ENCODE results near the gene CLEC16A.
A peak's percentile ranks its signal among the peaks of the same experiment; 100 is the strongest.

Gene CLEC16A

DNA sequence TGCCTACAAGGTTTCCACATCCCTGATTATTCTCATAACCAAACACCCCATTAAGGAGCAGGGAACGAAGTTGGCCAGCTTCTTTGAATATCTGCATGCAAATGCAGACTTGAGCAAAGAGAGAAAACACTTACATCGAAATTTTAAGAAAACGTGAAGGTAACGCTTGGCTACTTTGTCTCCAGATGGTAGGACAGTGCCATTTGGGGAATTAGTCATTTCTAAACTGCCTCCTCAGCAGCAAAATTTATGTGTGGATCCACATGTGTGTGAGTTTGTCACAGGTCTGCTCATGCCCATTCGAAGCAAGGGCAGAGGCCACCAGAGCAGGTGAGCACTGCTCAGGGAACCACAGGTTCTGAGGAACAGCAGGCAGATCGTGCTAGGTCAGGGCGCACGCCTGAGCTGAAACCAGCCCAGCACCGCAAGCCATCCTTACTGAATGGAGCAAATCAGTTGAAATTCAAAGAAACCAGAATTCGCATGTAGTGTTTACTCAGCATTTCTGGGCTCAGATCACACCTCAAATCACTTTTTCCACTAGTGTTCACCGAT is 231.5 kb downstream of the CLEC16A start:
- peak; percentile 38 to 44 for DNase-seq (ENCODE audit: low read depth in 2 of 2)

GRCh38 chr16:11177578-11178160 is 233.3 kb downstream of the CLEC16A start:
- no peak for DNase-seq (ENCODE audit: low read depth in 2 of 2)

DNA sequence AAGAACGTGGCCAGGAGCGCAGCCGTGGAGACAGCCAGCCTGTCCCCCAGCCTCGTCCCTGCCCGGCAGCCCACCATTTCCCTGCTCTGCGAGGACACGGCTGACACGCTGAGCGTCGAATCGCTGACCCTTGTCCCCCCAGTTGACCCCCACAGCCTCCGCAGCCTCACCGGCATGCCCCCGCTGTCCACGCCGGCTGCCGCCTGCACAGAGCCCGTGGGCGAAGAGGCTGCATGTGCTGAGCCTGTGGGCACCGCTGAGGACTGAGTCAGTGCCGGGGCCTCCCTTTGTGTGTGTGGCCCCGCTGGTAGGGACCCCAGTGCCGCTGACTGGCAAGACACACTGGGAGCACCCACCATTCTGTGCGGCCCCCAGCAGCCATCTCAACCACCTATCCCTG is 234.1 kb downstream of the CLEC16A start:
- no peak for DNase-seq (ENCODE audit: low read depth in 2 of 2)

DNA sequence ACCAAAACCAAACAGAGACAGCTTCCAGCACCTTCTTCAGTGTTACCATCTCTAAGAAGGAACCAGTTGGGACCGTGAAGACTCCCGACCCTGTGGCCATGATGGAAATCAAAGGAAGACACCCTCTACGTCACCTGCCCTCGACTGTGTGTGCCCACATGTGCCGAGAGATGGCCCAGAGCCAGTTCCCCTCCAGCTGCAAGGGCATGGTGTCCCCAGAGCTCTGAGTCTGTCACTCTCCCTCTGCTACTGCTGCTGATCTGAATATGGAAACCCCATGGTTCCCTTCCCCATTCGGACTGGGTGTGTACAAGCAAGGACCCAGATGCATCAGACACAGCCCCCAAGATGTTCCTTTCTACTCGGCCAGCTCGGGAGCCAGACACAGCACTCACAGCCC is 235.2 kb downstream of the CLEC16A start:
- no peak for DNase-seq (ENCODE audit: low read depth in 2 of 2)

- no peak for DNase-seq (ENCODE audit: low read depth in 2 of 2)
Measured at GRCh38 chr16:11180489-11180888, 236.1 kb downstream of the CLEC16A start.

- DNase-seq (ENCODE audit: low read depth in 2 of 2), result no peak
Measured at GRCh38 chr16:11181242-11181898, 237.0 kb downstream of the CLEC16A start.

DNA sequence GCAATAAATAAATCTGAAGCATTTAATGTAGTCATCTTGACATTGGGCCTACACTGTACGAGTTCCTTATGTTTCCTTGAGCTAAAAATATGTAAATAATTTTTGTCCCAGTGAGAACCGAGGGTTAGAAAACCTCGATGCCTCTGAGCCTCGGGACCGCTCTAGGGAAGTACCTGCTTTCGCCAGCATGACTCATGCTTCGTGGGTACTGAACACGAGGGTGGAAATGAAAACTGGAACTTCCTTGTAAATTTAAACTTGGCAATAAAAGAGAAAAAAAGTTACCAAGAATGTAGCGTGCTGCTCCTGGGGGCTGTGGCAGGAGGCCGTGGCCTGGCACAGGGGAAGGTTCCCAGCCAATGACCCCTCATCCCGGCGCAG is 237.5 kb downstream of the CLEC16A start:
- peak in 1 of 2 donors; percentile 52 for DNase-seq (ENCODE audit: low read depth in 2 of 2)

DNA sequence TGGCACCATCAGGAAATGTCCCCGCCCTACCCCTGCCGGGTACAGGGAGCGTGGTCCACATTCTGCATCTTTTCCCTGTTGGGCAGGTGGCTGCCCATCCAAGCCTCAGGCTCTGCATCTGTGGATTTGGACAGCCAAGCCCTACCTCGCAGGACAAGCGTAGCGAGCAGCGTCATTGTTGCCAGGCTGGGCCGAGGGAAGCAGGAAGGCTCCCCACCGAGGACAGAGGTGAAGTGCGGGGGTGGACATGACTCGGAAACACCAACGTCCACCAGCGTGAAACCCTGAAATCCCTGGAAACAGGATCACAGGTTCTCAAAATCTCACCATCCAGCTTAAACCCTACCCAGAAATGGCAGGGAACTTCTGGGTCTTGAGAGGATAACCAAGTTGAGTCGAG is 238.0 kb downstream of the CLEC16A start:
- DNase-seq (ENCODE audit: low read depth in 2 of 2), result no peak

GRCh38 chr16:11183035-11183812 is 238.9 kb downstream of the CLEC16A start:
- DNase-seq (ENCODE audit: low read depth in 2 of 2), result no peak

DNA sequence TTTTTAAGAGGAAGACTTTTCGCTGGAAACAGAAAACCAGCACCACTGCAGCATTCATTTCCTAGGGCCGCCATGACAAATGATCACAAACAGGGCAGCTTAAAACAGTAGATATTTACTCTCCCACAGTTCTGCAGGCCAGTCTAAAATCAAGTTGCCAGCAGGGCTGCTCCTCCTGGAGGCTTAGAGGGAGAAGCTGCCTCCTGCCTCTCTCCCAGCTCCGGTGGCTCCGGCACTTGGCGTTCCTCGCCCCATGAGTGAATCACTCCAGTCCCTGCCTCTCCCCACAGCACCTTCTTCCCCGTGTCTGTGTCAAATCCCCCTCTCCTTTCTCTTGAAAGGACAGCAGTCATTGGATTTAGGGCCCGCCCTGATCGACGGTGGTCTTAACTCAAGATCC is 239.6 kb downstream of the CLEC16A start:
- DNase-seq (ENCODE audit: low read depth in 2 of 2), result no peak

- no peak for DNase-seq (ENCODE audit: low read depth in 2 of 2)
Measured at GRCh38 chr16:11187522-11188023, 243.2 kb downstream of the CLEC16A start.

GRCh38 chr16:11188801-11189740 is 244.7 kb downstream of the CLEC16A start:
- no peak for DNase-seq (ENCODE audit: low read depth in 2 of 2)

DNA sequence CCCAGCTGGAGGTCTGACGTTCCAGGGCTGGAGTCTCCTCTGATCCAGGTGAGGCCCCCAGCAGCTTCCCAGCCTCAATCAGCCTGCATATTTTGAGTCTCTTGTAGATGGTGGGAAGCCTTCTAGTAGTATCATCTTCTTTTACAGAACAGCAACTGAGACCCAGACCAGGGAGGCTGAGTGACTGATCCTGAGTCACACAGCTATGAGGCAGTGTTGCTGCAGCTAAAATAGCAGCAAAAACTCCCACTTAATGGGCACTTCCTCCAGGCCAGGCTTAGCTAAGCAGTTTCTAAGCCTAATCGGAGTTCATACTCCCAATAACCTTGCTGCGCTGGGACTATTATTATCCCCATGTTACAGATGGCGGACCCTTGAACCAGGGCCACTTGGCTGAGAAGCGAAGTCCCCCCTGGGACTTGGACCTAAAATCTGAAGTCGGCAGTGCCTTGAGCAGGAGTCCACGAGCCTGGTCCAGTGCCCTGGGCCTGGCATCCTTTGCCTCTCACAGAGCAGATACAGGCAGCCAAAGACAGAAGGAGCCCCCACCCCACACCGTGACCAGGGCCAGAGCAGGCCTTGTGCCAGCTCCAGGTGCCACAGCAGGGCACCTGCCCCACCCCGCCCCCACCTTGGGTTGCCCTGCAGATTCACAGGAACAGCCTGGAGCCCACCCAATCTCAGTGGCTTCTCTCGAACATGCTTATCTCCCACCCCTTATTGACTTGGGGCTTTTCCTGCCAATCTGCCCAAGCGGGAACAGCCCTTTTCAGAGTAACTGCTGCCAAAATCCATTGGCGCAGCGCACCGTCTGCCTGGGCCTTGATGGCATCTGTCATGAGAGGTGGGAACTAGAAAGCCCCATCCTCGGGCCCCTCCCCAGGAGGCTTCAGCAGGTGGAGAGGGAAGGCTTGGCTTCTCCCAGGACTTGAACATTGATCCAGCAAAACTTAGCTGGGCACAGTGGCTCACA is 246.5 kb downstream of the CLEC16A start:
- DNase-seq (ENCODE audit: low read depth in 2 of 2), result no peak

DNA sequence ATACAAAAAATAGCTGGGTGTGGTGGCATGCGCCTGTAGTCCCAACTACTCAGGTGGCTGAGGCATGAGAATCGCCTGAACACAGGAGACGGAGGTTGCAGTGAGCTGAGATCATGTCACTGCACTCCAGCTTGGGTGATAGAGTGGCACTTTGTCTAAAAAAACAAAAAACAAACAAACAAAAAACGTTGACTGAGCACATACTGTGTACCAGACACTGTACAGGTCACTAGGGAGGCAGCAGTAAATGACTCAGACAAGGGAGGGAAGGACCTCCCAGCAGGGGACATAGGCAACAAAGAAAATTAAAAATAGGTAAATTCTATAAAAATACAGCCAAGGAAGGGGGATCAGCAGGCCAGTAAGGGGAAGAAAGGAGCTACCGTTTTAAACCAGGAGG is 247.3 kb downstream of the CLEC16A start:
- DNase-seq (ENCODE audit: low read depth in 2 of 2), result no peak

GRCh38 chr16:11193494-11193893 is 249.1 kb downstream of the CLEC16A start:
- no peak for DNase-seq (ENCODE audit: low read depth in 2 of 2)

DNA sequence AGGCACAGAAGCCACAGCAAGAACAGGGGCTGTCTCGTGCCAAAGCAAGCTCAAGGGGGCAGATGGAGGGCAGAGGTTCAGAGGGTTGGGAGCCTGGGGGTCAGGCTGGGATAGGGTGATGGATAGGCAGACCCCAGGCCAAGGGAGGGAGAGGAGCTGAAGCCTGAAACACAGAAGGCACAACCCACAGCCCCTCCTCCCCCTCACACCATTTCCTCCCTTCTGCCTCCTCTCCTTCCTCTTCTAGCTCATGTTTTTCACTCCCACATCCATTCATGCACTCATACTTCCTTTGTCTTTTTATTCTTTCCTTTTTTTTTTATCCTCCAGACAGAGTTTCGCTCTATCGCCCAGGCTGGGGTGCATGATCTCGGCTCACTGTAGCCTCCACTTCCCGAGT is 250.5 kb downstream of the CLEC16A start:
- no peak for DNase-seq (ENCODE audit: low read depth in 2 of 2)

DNA sequence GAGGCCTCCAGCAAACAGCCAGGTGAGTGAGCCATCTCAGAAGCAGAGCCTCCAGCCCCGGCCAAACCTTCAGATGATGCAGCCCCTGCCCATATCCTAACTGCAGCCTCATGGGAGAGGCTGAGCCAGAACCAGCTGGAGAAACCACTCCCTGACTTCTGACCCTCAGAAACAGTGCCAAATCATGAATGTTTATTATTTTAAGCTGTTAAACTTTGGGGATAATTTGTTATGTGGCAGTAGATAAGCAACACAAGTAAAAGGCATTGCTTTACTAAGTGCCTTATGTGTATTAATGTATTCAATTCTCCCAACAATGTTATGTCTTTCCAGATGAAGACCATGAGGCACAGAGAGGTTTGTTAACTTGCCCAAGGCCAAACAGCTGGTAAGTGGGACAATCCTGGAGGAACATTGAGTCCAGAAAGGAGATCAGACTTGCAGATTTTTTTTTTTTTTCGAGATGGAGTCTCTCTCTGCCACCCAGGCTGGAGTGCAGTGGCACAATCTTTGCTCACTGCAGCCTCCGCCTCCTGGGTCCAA is 252.0 kb downstream of the CLEC16A start:
- DNase-seq (ENCODE audit: low read depth in 2 of 2), result no peak

DNA sequence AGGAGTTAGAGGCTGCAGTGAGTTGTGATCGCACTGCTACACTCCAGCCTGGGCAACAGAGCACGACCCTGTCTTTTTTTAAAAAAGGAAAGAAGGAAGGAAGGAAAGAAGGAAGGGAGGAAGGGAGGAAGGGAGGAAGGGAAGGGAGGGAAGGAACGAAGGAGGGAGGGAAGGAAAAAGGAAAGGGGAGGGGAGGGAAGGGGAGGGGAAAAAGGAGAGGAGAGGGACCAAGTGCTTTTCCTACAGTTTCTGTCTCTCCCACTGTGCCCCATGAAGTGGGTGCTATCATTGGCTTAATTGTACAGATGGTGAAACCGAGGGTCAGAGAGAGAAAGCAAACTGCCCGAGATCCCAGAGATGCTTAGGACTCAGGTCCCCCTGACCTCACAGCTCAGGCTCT is 254.0 kb downstream of the CLEC16A start:
- no peak for DNase-seq (ENCODE audit: low read depth in 2 of 2)

GRCh38 chr16:11198828-11199227 is 254.5 kb downstream of the CLEC16A start:
- no peak for DNase-seq (ENCODE audit: low read depth in 2 of 2)

DNA sequence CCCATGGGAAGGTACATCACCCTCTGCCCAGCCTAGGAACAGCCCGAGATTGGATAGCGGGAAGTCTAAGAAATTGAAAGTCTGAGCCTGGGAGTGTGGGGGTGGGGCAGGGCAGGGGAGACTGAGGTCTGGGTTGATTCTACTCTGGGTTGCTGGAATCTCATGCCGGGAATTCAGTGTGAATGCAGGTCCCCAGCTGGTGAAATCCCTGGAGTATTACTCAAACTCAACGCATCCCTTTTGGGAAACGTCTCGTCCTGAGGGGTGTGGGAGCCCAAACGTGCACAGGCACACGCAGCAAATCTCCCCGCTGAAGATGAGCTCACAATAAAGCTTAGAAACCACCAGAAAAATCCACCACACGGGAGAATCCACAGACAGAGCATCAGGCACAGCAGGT is 256.2 kb downstream of the CLEC16A start:
- no peak for DNase-seq (ENCODE audit: low read depth in 2 of 2)

Data from stimulated activated CD4-positive, alpha-beta T cell treated with anti-CD3 and anti-CD28 coated beads, Interleukin-4, amount 100 ng/mL, for 48 hours (primary cell).